HTR-8/SVneo (cell line): Measurements from ENCODE around the gene BCR.

Source experiments
- DNase-seq: peaks from one replicate; pipeline ENCODE4 v3.0.0; 2011; ENCODE audit warnings: low spot score, mixed read lengths; ENCODE audit not compliant: insufficient read length
- FAIRE-seq: peaks from 2 replicates; lab custom pipeline; 2011; peaks lifted over from hg19 to GRCh38; lab: Jason Lieb, UNC

Gene BCR

GRCh38 chr22:23269441-23270211 lies 89.3 kb downstream of the BCR start:
- FAIRE-seq (no peak), DNase-seq (no peak)

- DNase-seq (no peak), FAIRE-seq (no peak)
Observed at GRCh38 chr22:23270212-23270733, 90.0 kb downstream of the BCR start.

- DNase-seq, result no peak
- no peak for FAIRE-seq
Observed at GRCh38 chr22:23270798-23271596, 90.7 kb downstream of the BCR start.

GRCh38 chr22:23271597-23271908 lies 91.2 kb downstream of the BCR start:
- DNase-seq, result no peak
- no peak for FAIRE-seq

DNA sequence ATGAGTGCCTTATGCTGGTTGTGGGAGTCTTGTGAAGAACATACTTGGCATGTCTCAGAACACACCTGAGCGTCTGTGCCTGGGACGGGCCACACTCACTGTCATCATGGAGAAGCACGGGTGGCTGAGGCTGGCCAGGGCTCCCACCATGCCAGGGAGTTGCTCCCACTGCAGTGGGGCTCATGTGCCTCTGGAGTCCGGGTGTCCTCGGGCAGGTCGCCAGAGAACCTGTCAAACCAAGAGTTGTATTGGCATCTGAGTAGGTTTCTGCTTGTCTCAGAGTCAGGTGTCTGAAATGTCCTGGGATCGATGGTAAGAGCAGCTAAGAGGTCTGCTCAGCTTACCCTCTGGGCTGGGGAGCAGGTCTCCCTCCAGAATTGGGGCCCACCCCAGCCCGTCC lies 92.1 kb downstream of the BCR start:
- FAIRE-seq (no peak), DNase-seq (no peak)

- no peak for DNase-seq
- FAIRE-seq, result no peak
Observed at GRCh38 chr22:23272834-23273233, 92.5 kb downstream of the BCR start.

- FAIRE-seq, result no peak
- DNase-seq, result no peak
Observed at GRCh38 chr22:23273445-23274145, 93.3 kb downstream of the BCR start.

GRCh38 chr22:23274146-23274526 lies 93.8 kb downstream of the BCR start:
- FAIRE-seq, result no peak
- DNase-seq, result no peak

GRCh38 chr22:23274891-23275694 lies 94.8 kb downstream of the BCR start:
- DNase-seq (no peak), FAIRE-seq (no peak)

DNA sequence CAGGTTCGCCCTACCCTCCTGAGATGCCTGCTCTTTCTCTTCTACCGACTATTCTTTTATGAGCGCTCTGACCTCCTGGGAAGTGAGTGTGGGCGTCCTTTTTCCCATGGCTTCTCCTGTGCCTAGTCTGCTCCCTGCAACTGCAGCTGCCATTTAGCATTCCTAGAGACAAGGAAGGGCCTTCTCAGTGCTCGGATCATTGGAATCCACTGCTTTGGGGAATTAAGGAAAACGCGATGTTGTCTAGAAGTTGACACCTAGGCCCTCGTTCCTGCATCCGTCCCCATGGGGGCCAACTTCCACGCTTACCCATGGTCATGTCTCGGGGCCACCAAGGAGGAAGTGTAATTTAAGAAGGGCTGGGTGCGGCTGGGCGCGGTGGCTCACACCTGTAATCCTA lies 95.4 kb downstream of the BCR start:
- FAIRE-seq (no peak), DNase-seq (no peak)

DNA sequence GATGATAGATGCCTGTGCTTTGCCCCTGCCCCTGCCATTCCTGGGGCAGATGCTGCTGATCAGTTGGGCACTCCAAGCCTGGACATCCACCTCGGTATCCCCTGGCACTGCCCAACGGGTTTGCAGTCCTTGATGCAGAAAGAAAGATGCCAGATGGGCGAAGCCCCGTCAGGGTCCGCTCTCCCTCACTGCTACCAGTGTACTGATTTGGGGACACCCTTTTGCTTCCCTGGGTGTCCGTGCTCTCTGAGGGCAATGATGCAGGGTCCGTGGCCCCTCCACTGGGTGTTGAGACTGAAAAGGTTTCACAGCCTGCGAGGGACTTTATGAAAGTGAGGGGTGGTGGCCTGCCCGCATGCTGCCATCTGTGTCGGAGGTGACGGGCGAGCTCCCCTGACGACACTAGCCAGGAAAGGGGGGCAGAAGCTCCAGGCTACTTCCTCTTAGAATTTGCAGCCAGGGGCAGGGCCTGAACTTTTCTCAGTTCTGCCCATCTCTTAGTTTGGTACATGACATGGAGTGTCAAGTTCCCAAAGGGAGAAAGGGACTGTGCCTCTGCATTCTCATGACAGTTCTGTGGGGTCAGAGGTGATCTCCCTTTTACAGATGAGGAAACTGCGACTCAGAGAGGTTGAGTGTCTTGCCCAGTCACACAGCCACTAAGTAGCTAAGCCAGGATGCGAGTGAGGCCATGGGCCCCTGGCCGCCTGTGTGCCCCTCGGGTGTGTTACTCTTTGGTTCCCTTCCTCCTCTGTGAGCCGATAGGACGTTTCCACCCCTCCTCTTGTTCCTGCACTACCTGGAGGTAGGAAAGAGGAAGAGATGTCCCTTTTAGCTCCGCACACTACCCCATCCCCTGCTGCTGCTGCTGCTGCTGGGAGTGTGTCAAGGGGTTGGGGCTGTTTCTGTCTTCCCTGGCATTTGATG lies 96.6 kb downstream of the BCR start:
- FAIRE-seq, result no peak
- no peak for DNase-seq

GRCh38 chr22:23277583-23278295 lies 97.4 kb downstream of the BCR start:
- FAIRE-seq (no peak), DNase-seq (no peak)

DNA sequence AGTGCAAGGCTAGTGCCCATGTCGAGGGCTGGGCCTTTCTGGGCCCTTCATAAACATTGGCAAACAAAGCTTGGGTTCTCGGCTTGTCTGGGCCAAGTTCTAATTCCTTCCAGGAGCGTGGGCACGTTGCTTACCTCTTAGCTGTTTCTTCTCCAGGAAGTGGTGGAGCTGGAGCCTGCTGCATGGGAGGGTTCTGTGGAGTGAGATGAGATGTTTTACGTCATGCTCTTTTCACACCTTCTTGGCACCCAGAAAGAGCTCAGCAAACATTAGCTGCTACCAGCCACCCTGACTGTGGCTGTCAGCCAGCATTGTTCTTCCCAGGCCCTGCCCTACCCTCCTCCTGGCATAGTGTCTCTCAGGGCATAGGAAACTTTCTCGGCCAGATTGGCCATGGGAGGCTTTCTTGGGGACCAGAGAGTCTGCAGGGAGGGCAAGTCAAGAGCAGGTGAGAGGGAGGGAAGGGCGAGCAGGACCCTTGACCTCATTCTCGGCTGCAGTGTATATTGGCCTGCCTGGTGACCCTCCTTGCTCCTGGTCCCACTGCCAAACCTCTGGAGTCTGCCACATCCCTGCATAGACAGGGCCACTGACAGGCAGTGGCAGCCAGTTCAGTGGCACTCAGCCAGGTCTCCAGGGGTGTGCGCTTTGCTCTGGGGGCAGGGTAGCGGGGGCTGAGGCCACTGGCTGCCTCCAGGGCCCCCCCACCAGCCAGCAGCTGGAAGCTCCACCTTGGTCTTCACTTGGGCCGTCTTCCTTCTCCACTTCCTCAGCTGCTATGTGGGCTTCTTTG lies 98.8 kb downstream of the BCR start:
- no peak for FAIRE-seq
- DNase-seq, result no peak

GRCh38 chr22:23279781-23280180 lies 99.5 kb downstream of the BCR start:
- DNase-seq (no peak), FAIRE-seq (no peak)

GRCh38 chr22:23280356-23281052 lies 100.2 kb downstream of the BCR start:
- DNase-seq, result no peak
- no peak for FAIRE-seq

DNA sequence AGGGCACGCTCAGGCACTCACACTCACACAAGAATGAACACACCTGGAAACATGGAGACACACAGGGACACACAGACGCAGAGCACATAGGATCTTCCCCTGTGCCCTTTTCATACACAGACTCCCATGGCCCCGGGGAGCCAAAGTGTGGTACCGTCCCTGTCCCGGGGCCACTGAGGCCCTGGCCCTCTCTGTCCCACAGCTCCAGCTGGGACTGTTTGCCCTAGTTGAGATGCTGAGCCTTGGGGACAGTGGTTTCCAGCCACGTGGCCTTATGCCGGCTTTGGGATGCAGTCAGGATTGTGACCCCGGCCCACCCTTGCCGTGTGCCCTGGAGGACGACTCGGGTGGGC lies 100.7 kb downstream of the BCR start:
- DNase-seq (no peak), FAIRE-seq (no peak)

DNA sequence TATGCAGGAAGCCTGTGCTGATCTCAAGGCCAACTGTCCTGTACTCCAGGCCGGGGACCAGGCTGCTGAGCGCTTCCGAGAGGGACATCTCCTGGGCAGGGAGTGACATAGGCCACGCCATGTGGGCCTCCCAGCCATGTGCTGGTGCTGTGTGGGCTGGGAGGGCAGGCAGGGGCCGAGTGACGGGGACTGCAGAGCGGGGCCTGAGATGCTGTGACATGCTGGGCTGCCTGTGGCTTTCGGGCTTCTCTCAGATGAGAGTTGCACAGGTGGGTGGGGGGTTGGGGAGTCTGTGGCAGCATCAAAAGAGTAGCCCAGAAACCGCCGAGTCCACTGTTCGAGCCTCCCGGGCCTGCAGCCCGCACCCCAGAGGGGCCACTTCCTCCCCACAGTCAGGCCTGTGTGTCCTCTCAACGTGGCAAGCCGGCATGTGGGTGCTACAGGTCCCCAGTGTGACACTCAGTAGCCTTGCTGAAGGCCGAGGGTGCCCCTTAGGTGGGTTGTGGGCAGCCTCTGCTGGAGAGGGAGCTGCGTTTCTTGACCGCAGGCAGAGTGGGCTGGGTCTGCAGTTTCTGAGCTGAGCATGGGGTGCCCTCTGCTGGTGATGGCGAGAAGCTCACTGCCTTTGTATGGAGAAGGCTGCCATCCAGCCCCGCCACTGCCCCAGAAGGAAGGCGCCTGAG lies 101.2 kb downstream of the BCR start:
- no peak for FAIRE-seq

More for the DNA sequence above, 101.2 kb downstream of the BCR start:
- DNase-seq, result peak; percentile 67
